Neural progenitor cell (in vitro differentiated cells): ENCODE data around the gene HIVEP1.

Experiments
- CTCF ChIP-seq: fragments of 200-600 bp; sonication (generic); IDR thresholded peaks from 2 replicates; pipeline ENCODE4 v1.5.1; 2017; ENCODE audit warnings: antibody characterized with exemption, mild to moderate bottlenecking
- EZH2 ChIP-seq: fragments of 200-600 bp; sonication (generic); IDR thresholded peaks from 2 replicates; pipeline ENCODE4 v1.6.1; 2017; ENCODE audit warnings: antibody characterized with exemption, mild to moderate bottlenecking, moderate library complexity

- TF ChIP-seq CTCF (no peak), EZH2 (no peak)
Measured at GRCh38 chr6:12048609-12049008, 36.5 kb downstream of the HIVEP1 start.
